Measurements from ENCODE around the gene CEACAM3. TPM values are rescaled to one million over a fixed set of nuclear protein-coding genes. Genes with fewer than 3 reads are reported as not detected.

The CEACAM3 gene
- total and polyA plus RNA-seq, 2 of the 8 experiments (the other 6 are each of a cell fraction or from before 2014, with no cell fraction given) = not detected

DNA sequence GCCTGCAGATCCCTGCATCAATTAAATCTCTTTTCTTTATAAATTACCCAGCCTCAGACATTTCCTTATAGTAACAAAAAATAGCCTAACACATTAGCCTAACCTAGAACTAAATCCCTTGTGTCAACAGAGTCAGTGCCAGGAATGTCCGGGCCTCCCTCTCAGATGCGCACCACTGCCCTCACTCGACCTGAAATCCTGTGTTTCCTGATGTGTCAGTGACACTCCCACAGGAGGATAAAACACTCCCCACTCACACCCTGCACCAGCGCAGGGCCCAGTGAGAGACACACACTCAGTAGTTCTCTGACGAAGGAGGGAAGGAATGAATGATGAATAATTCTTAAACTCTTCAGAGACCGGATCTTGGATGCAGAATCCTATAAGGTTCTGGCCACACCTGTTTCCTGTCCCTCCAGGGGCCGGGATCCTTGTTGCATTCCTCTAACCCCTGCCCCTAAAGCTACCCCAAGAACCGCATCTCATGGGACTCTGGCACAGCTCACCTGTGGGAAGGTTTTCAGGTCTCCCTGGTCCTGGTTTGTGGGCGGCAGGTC is 3.1 kb downstream of the CEACAM3 start (continued):
- TF ChIP-seq, protein P1, sequence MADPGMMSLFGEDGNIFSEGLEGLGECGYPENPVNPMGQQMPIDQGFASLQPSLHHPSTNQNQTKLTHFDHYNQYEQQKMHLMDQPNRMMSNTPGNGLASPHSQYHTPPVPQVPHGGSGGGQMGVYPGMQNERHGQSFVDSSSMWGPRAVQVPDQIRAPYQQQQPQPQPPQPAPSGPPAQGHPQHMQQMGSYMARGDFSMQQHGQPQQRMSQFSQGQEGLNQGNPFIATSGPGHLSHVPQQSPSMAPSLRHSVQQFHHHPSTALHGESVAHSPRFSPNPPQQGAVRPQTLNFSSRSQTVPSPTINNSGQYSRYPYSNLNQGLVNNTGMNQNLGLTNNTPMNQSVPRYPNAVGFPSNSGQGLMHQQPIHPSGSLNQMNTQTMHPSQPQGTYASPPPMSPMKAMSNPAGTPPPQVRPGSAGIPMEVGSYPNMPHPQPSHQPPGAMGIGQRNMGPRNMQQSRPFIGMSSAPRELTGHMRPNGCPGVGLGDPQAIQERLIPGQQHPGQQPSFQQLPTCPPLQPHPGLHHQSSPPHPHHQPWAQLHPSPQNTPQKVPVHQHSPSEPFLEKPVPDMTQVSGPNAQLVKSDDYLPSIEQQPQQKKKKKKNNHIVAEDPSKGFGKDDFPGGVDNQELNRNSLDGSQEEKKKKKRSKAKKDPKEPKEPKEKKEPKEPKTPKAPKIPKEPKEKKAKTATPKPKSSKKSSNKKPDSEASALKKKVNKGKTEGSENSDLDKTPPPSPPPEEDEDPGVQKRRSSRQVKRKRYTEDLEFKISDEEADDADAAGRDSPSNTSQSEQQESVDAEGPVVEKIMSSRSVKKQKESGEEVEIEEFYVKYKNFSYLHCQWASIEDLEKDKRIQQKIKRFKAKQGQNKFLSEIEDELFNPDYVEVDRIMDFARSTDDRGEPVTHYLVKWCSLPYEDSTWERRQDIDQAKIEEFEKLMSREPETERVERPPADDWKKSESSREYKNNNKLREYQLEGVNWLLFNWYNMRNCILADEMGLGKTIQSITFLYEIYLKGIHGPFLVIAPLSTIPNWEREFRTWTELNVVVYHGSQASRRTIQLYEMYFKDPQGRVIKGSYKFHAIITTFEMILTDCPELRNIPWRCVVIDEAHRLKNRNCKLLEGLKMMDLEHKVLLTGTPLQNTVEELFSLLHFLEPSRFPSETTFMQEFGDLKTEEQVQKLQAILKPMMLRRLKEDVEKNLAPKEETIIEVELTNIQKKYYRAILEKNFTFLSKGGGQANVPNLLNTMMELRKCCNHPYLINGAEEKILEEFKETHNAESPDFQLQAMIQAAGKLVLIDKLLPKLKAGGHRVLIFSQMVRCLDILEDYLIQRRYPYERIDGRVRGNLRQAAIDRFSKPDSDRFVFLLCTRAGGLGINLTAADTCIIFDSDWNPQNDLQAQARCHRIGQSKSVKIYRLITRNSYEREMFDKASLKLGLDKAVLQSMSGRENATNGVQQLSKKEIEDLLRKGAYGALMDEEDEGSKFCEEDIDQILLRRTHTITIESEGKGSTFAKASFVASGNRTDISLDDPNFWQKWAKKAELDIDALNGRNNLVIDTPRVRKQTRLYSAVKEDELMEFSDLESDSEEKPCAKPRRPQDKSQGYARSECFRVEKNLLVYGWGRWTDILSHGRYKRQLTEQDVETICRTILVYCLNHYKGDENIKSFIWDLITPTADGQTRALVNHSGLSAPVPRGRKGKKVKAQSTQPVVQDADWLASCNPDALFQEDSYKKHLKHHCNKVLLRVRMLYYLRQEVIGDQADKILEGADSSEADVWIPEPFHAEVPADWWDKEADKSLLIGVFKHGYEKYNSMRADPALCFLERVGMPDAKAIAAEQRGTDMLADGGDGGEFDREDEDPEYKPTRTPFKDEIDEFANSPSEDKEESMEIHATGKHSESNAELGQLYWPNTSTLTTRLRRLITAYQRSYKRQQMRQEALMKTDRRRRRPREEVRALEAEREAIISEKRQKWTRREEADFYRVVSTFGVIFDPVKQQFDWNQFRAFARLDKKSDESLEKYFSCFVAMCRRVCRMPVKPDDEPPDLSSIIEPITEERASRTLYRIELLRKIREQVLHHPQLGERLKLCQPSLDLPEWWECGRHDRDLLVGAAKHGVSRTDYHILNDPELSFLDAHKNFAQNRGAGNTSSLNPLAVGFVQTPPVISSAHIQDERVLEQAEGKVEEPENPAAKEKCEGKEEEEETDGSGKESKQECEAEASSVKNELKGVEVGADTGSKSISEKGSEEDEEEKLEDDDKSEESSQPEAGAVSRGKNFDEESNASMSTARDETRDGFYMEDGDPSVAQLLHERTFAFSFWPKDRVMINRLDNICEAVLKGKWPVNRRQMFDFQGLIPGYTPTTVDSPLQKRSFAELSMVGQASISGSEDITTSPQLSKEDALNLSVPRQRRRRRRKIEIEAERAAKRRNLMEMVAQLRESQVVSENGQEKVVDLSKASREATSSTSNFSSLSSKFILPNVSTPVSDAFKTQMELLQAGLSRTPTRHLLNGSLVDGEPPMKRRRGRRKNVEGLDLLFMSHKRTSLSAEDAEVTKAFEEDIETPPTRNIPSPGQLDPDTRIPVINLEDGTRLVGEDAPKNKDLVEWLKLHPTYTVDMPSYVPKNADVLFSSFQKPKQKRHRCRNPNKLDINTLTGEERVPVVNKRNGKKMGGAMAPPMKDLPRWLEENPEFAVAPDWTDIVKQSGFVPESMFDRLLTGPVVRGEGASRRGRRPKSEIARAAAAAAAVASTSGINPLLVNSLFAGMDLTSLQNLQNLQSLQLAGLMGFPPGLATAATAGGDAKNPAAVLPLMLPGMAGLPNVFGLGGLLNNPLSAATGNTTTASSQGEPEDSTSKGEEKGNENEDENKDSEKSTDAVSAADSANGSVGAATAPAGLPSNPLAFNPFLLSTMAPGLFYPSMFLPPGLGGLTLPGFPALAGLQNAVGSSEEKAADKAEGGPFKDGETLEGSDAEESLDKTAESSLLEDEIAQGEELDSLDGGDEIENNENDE (IDR thresholded peaks at IDR 0.05; ENCODE audit: insufficient replicate concordance, low read length) = no peak
- TF ChIP-seq ZNF274 (IDR thresholded peaks at IDR 0.05; ENCODE audit: borderline replicate concordance, extremely low read depth, low read length) (no peak), GABPA (IDR thresholded peaks at IDR 0.05; ENCODE audit: borderline replicate concordance, insufficient read depth, low read length) (no peak), CTCF (IDR thresholded peaks at IDR 0.05; ENCODE audit: control extremely low read depth in 1 of 3, insufficient read depth in 1 of 3, low read depth in 1 of 3, low read length in 3 of 3) (no peak), SRF (IDR thresholded peaks at IDR 0.05; ENCODE audit: low read depth, low read length) (no peak), CTBP2 (IDR thresholded peaks at IDR 0.05; ENCODE audit: borderline replicate concordance, insufficient read depth, insufficient read length, low read length) (no peak), FOSL1 (IDR thresholded peaks at IDR 0.05; ENCODE audit: insufficient read depth, low read depth, low read length) (no peak)

All from H1 (cell line).